ENCODE data around the gene PCDH12.

GRCh38 chr5:141947316-141947715, 10.7 kb downstream of the PCDH12 start:
- no peak for TF ChIP-seq CTCF (IDR thresholded peaks at IDR 0.05)
- no peak for TF ChIP-seq POLR2AphosphoS5 (IDR thresholded peaks at IDR 0.05; ENCODE audit: low read depth, low read length)
- TF ChIP-seq REST (IDR thresholded peaks at IDR 0.05; ENCODE audit: insufficient read depth in 1 of 2, low read depth in 2 of 2, low read length in 1 of 2): no peak

All from Panc1 (cell line).